HL-60 (cell line): Measurements from ENCODE around the gene BRICD5.

Source experiments
- DNase-seq, 2 experiments: peaks; one replicate each; pipeline ENCODE4 v3.0.0-alpha.2; 2010 to 2020; ENCODE audit warnings: low read depth in 1 of 2, low spot score in 1 of 2
- H3K27ac ChIP-seq: fragments of 250-450 bp; sonication (Bioruptor Pico); replicated peaks from 2 replicates; pipeline ENCODE4 v1.5.1; 2020; ENCODE audit warnings: mild to moderate bottlenecking, moderate library complexity
- H3K27me3 ChIP-seq: fragments of 250-450 bp; sonication (Bioruptor Pico); 2 replicates; pipeline ENCODE4 v1.5.1; 2021; ENCODE audit warnings: mild to moderate bottlenecking, moderate library complexity; ENCODE audit not compliant: insufficient read depth, poor library complexity, severe bottlenecking
- H3K4me3 ChIP-seq: replicated peaks from 2 replicates; pipeline ENCODE4 v1.5.1; 2011; ENCODE audit warnings: mild to moderate bottlenecking, control low read depth, low read length; ENCODE audit not compliant: insufficient read depth
- CTCF ChIP-seq: IDR thresholded peaks from one replicate; pipeline ENCODE4 v1.5.1; 2011; ENCODE audit warnings: low read length, control low read depth, inconsistent platforms; ENCODE audit not compliant: insufficient read depth
- GABPA ChIP-seq: IDR thresholded peaks from 2 replicates; pipeline ENCODE4 v1.6.1; 2012; ENCODE audit warnings: low read depth
- POLR2AphosphoS5 ChIP-seq: IDR thresholded peaks from 2 replicates; pipeline ENCODE4 v1.6.1; 2012; ENCODE audit warnings: low read depth
- SPI1 ChIP-seq: IDR thresholded peaks from 2 replicates; pipeline ENCODE4 v1.6.1; 2012; ENCODE audit warnings: low read depth, mild to moderate bottlenecking, borderline replicate concordance
- TF ChIP-seq, protein P1 (sequence below): IDR thresholded peaks from 2 replicates; pipeline ENCODE4 v1.6.1; 2012; ENCODE audit warnings: low read depth; ENCODE audit not compliant: insufficient replicate concordance

BRICD5 gene

GRCh38 chr16:2216330-2216729 lies 5.7 kb upstream of the BRICD5 start:
- DNase-seq, result no peak
- Histone ChIP-seq H3K4me3 (no peak overlapping the region), H3K27ac (no peak overlapping the region; the same call in 1 of the 2 replicates), H3K27me3 (no peaks in the 10 kb centered on the region)
- TF ChIP-seq SPI1, result no peak
- TF ChIP-seq POLR2AphosphoS5, result no peak
- no peak for TF ChIP-seq GABPA
- TF ChIP-seq, protein P1, sequence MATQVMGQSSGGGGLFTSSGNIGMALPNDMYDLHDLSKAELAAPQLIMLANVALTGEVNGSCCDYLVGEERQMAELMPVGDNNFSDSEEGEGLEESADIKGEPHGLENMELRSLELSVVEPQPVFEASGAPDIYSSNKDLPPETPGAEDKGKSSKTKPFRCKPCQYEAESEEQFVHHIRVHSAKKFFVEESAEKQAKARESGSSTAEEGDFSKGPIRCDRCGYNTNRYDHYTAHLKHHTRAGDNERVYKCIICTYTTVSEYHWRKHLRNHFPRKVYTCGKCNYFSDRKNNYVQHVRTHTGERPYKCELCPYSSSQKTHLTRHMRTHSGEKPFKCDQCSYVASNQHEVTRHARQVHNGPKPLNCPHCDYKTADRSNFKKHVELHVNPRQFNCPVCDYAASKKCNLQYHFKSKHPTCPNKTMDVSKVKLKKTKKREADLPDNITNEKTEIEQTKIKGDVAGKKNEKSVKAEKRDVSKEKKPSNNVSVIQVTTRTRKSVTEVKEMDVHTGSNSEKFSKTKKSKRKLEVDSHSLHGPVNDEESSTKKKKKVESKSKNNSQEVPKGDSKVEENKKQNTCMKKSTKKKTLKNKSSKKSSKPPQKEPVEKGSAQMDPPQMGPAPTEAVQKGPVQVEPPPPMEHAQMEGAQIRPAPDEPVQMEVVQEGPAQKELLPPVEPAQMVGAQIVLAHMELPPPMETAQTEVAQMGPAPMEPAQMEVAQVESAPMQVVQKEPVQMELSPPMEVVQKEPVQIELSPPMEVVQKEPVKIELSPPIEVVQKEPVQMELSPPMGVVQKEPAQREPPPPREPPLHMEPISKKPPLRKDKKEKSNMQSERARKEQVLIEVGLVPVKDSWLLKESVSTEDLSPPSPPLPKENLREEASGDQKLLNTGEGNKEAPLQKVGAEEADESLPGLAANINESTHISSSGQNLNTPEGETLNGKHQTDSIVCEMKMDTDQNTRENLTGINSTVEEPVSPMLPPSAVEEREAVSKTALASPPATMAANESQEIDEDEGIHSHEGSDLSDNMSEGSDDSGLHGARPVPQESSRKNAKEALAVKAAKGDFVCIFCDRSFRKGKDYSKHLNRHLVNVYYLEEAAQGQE, result no peak

DNA sequence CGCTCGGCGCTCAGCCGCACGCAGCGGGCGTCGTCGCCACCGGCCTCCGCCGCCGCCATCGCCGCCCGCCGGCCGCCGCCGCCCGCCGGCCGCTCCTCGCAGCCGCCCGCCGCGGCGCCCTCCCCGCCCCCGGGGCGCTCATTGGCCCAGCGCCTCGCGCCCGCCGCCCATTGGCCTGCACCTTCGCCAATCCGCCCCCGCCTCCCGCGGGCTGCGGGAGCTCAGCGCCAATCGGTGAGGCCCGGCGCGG lies 4.0 kb upstream of the BRICD5 start, which contains the start of gene PGP:
PGP (minus strand) TSS at position 122 of the 250 bp plus-strand sequence; CDS start at position 59, 63 bp downstream.
- Histone ChIP-seq H3K4me3 (peak within 1 kb of the TSS; percentile 87), H3K27me3 (no peaks in the 10 kb centered on the region), H3K27ac (peak within 1 kb of the TSS; percentile 88)
- DNase-seq, result no peak
- TF ChIP-seq SPI1 (no peak), POLR2AphosphoS5 (no peak), GABPA (no peak), CTCF (no peak)
- TF ChIP-seq, protein P1, result no peak

GRCh38 chr16:2213817-2214718 lies 3.4 kb upstream of the BRICD5 start:
- TF ChIP-seq SPI1 (no peak), CTCF (no peak)
- peak overlapping the region; percentile 60 for H3K27ac ChIP-seq
- H3K27me3 ChIP-seq, result no peaks in the 10 kb centered on the region
- peak in 1 of 2 experiments; percentile 65 for DNase-seq
- peak overlapping the region; percentile 87 for H3K4me3 ChIP-seq

- Histone ChIP-seq H3K27me3 (no peaks in the 10 kb centered on the region), H3K27ac (peak overlapping the region; percentile 60), H3K4me3 (peak overlapping the region; percentile 87)
- peak; percentile 52 to 83 for DNase-seq
- TF ChIP-seq SPI1 (peak; percentile 75; the same call in 1 of the 2 replicates), GABPA (no peak), POLR2AphosphoS5 (peak; percentile 59), CTCF (no peak)
- TF ChIP-seq, protein P1, result no peak
These were observed 2.0 kb upstream of the BRICD5 start for GRCh38 chr16:2212362-2213324.
